ENCODE results near the gene SLC22A23.

SLC22A23 gene

DNA sequence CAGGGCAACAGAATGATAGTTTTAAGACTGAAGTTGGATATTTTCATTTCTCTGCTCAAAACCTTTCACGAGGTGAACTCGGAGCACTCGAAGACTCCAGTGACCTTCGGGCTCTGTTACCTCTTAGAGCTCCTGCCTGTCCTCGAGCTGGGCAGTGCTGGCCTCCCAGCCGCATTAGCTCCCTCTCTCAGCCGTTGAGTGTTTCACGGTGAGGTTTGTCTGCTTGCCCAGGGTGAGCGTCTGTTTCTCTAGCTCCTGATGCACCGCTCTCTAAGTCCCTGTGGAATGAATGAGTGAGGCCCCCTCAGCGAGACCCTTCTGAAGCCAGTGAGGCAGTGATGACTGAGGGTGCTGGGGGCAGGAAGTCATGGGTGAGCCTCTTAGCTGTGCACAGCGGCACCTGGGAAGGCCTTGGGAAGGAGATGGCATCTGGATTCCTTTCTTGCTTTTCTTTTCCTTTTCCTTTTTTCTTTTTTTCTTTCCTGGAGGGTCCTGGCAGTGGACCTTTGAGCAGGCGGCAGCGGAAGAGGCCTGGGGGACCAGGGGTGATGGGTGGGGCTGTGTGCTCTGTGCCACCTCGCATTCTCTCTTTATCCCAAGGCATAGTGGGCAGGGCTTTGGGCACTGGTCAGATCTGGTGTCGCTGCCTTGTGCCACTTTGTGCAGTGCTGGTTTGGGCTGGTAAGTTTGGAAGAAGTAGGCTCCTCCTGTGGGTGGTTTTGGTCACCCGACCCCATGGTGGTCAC lies 195.9 kb downstream of the SLC22A23 start:
- Histone ChIP-seq H3K27ac (ENCODE audit: low read depth, low read length) (no peak overlapping the region), H4K20me1 (ENCODE audit: control insufficient read depth, insufficient read depth, low read depth, low read length) (no peaks in the 10 kb centered on the region; the same call in 1 of the 2 replicates), H3K27me3 (ENCODE audit: control insufficient read depth, low read length) (no peaks in the 10 kb centered on the region), H3K4me3 (ENCODE audit: low read length) (no peak overlapping the region; the same call in 1 of the 2 replicates), H3K9me3 (ENCODE audit: control insufficient read depth, insufficient read depth, low read length) (no peaks in the 10 kb centered on the region), H3K9me2 (replicated peaks; ENCODE audit: control insufficient read depth, low read length) (no peaks in the 10 kb centered on the region), H3K4me1 (ENCODE audit: control insufficient read depth, low read length) (peaks cover 14% of the 10 kb centered on the region), H3K4me2 (ENCODE audit: low read length) (peak overlapping the region; percentile 39), H3F3A (ENCODE audit: control insufficient read depth, insufficient read depth) (no peaks in the 10 kb centered on the region), H3K36me3 (ENCODE audit: control insufficient read depth, low read length) (peaks cover 49% of the 10 kb centered on the region), H3K79me2 (ENCODE audit: control insufficient read depth, low read length) (peaks cover 69% of the 10 kb centered on the region)
- TF ChIP-seq, protein P1, sequence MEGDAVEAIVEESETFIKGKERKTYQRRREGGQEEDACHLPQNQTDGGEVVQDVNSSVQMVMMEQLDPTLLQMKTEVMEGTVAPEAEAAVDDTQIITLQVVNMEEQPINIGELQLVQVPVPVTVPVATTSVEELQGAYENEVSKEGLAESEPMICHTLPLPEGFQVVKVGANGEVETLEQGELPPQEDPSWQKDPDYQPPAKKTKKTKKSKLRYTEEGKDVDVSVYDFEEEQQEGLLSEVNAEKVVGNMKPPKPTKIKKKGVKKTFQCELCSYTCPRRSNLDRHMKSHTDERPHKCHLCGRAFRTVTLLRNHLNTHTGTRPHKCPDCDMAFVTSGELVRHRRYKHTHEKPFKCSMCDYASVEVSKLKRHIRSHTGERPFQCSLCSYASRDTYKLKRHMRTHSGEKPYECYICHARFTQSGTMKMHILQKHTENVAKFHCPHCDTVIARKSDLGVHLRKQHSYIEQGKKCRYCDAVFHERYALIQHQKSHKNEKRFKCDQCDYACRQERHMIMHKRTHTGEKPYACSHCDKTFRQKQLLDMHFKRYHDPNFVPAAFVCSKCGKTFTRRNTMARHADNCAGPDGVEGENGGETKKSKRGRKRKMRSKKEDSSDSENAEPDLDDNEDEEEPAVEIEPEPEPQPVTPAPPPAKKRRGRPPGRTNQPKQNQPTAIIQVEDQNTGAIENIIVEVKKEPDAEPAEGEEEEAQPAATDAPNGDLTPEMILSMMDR (IDR thresholded peaks at IDR 0.05; ENCODE audit: low read depth, low read length, poor library complexity, severe bottlenecking) = no peak
- TF ChIP-seq EZH2phosphoT487 (IDR thresholded peaks at IDR 0.05; ENCODE audit: borderline replicate concordance, low read length) = no peak

DNA sequence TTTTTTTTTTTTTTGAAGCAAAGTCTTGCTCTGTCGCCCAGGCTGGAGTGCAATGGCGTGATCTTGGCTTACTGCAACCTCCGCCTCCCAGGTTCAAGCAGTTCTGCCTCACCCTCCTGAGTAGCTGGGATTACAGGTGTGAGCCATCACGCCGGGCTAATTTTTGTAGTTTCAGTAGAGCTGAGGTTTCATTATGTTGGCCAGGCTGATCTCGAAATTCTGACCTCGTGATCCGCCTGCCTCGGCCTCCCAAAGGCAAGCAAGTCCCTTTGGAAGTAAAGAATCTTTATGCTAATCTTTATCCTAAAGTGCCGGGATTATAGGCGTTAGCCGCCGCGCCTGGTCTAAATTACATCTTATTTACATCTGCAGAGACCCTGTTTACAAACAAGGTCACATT lies 196.6 kb downstream of the SLC22A23 start:
- H3K4me3 ChIP-seq (ENCODE audit: low read length) = no peak overlapping the region
- no peaks in the 10 kb centered on the region; the same call in 1 of the 2 replicates for H4K20me1 ChIP-seq (ENCODE audit: control insufficient read depth, insufficient read depth, low read depth, low read length)
- H3K4me2 ChIP-seq (ENCODE audit: low read length) = peak overlapping the region; percentile 39
- H3K9me2 ChIP-seq (replicated peaks; ENCODE audit: control insufficient read depth, low read length) = no peaks in the 10 kb centered on the region
- H3K9me3 ChIP-seq (ENCODE audit: control insufficient read depth, insufficient read depth, low read length) = peaks cover 1% of the 10 kb centered on the region; the same call in 1 of the 2 replicates
- H3K79me2 ChIP-seq (ENCODE audit: control insufficient read depth, low read length) = peaks cover 63% of the 10 kb centered on the region
- H3K36me3 ChIP-seq (ENCODE audit: control insufficient read depth, low read length) = peaks cover 45% of the 10 kb centered on the region
- peaks cover 14% of the 10 kb centered on the region for H3K4me1 ChIP-seq (ENCODE audit: control insufficient read depth, low read length)
- no peaks in the 10 kb centered on the region for H3F3A ChIP-seq (ENCODE audit: control insufficient read depth, insufficient read depth)
- no peak overlapping the region for H3K27ac ChIP-seq (ENCODE audit: low read depth, low read length)
- H3K27me3 ChIP-seq (ENCODE audit: control insufficient read depth, low read length) = no peaks in the 10 kb centered on the region
- TF ChIP-seq EZH2phosphoT487 (IDR thresholded peaks at IDR 0.05; ENCODE audit: borderline replicate concordance, low read length) = no peak
- TF ChIP-seq, protein P1 (IDR thresholded peaks at IDR 0.05; ENCODE audit: low read depth, low read length, poor library complexity, severe bottlenecking) = no peak

DNA sequence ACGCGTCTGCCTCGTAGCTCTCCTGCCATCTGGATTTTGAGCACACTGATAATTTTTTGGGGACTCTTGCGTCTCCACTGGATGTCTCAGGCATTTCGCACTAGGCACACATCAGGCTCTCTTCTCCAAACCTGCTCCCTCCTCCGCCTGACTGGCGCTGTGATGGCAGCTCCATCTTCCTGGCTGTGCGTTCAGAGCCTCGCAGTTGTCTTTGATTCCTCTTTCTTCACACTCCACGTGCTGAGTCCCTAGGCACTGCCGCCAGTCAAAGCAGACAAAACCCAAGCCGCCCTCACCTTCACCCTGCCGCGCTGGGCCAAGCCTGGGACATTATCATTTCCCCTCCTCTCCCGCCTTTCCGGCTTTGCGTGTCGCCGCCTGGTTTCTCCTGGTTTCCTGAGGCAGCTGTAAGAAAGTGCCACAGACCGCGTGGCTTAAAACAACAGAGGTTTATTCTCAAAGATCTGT lies 197.3 kb downstream of the SLC22A23 start:
- TF ChIP-seq, protein P1 (IDR thresholded peaks at IDR 0.05; ENCODE audit: low read depth, low read length, poor library complexity, severe bottlenecking) = peak; percentile 21
- TF ChIP-seq EZH2phosphoT487 (IDR thresholded peaks at IDR 0.05; ENCODE audit: borderline replicate concordance, low read length) = no peak
- H3K27ac ChIP-seq (ENCODE audit: low read depth, low read length) = peak overlapping the region; percentile 21
- H3K36me3 ChIP-seq (ENCODE audit: control insufficient read depth, low read length) = peaks cover 38% of the 10 kb centered on the region
- H3F3A ChIP-seq (ENCODE audit: control insufficient read depth, insufficient read depth) = no peaks in the 10 kb centered on the region
- H3K79me2 ChIP-seq (ENCODE audit: control insufficient read depth, low read length) = peaks cover 55% of the 10 kb centered on the region
- peaks cover 14% of the 10 kb centered on the region for H3K4me1 ChIP-seq (ENCODE audit: control insufficient read depth, low read length)
- H3K4me2 ChIP-seq (ENCODE audit: low read length) = peak overlapping the region; percentile 87
- H4K20me1 ChIP-seq (ENCODE audit: control insufficient read depth, insufficient read depth, low read depth, low read length) = no peaks in the 10 kb centered on the region; the same call in 1 of the 2 replicates
- H3K27me3 ChIP-seq (ENCODE audit: control insufficient read depth, low read length) = no peaks in the 10 kb centered on the region
- no peaks in the 10 kb centered on the region for H3K9me2 ChIP-seq (replicated peaks; ENCODE audit: control insufficient read depth, low read length)
- H3K4me3 ChIP-seq (ENCODE audit: low read length) = peak overlapping the region; percentile 75
- H3K9me3 ChIP-seq (ENCODE audit: control insufficient read depth, insufficient read depth, low read length) = peaks cover 6% of the 10 kb centered on the region; the same call in 1 of the 2 replicates

All from DOHH2 (cell line).